Smooth muscle cell (in vitro differentiated cells): ENCODE data around the gene ZNF358. TPM values are rescaled to one million over a fixed set of nuclear protein-coding genes. Genes with fewer than 3 reads are reported as not detected.

Source experiments
- DNase-seq: peaks from one replicate; lab custom pipeline; 2025; ENCODE audit not compliant: unreplicated experiment; lab: John Stamatoyannopoulos, UW
- H2AFZ ChIP-seq: fragments of 200-600 bp; sonication (generic); 2 replicates; pipeline ENCODE4 v1.6.0; 2016; ENCODE audit warnings: antibody characterized with exemption, low read depth, mild to moderate bottlenecking
- H3F3A ChIP-seq: fragments of 200-600 bp; sonication (generic); 2 replicates; pipeline ENCODE4 v1.6.0; 2017; ENCODE audit warnings: antibody characterized with exemption, low read depth
- H3K27ac ChIP-seq: fragments of 200-600 bp; sonication (generic); 2 replicates; pipeline ENCODE4 v1.5.1; 2016; ENCODE audit warnings: low read depth, mild to moderate bottlenecking
- H3K27me3 ChIP-seq: fragments of 200-600 bp; sonication (generic); 2 replicates; pipeline ENCODE4 v1.6.1; 2016; ENCODE audit warnings: low read depth, mild to moderate bottlenecking
- H3K36me3 ChIP-seq: fragments of 200-600 bp; sonication (generic); 2 replicates; pipeline ENCODE4 v1.5.1; 2016; ENCODE audit warnings: low read depth
- H3K4me1 ChIP-seq: fragments of 200-600 bp; sonication (generic); 2 replicates; pipeline ENCODE4 v1.5.1; 2016; ENCODE audit warnings: low read depth
- H3K4me2 ChIP-seq: fragments of 200-600 bp; sonication (generic); 2 replicates; pipeline ENCODE4 v1.6.0; 2016; ENCODE audit warnings: mild to moderate bottlenecking
- H3K4me3 ChIP-seq: fragments of 200-600 bp; sonication (generic); 2 replicates; pipeline ENCODE4 v1.5.1; 2016; ENCODE audit warnings: mild to moderate bottlenecking
- H3K79me2 ChIP-seq: fragments of 200-600 bp; sonication (generic); 2 replicates; pipeline ENCODE4 v1.6.0; 2016; ENCODE audit warnings: low read depth, mild to moderate bottlenecking
- H3K9ac ChIP-seq: fragments of 200-600 bp; sonication (generic); 2 replicates; pipeline ENCODE4 v1.6.0; 2016; ENCODE audit warnings: low read depth
- H3K9me3 ChIP-seq: fragments of 200-600 bp; sonication (generic); replicated peaks from 2 replicates; pipeline ENCODE4 v1.5.1; 2016; ENCODE audit warnings: low read depth
- H4K20me1 ChIP-seq: fragments of 200-600 bp; sonication (generic); 2 replicates; pipeline ENCODE4 v1.6.0; 2016; ENCODE audit warnings: low read depth
- CTCF ChIP-seq: fragments of 200-600 bp; sonication (generic); IDR thresholded peaks from 2 replicates; pipeline ENCODE4 v1.5.1; 2017; ENCODE audit warnings: borderline replicate concordance, mild to moderate bottlenecking, antibody characterized with exemption; ENCODE audit not compliant: insufficient read depth, poor library complexity, severe bottlenecking
- WGBS: methylation state at CpG from one replicate; pipeline ENCODE4 v1.1.7; 2016; ENCODE audit warnings: low lambda C conversion rate; 5-methylcytosine and 5-hydroxymethylcytosine counted together
- polyA plus RNA-seq: library from polyadenylated mRNA; unstranded; fragments of >200 nt; fragmentation: Nextera tagmentation; extraction: Ambion mirVana; gene quantifications from 2 replicates; pipeline ENCODE4 v1.2.1, GENCODE V29; 2016
- total RNA-seq: library from RNA; depleted of rRNA; stranded (reverse); fragments of >200 nt; gene quantifications from 2 replicates; pipeline ENCODE4 v1.2.3, GENCODE V29; 2014

ZNF358 gene
- total and polyA plus RNA-seq, 2 experiments from 2014 or later = 40.8 to 67.2 TPM

- no peak for DNase-seq
- WGBS = 91% methylated on average over 23 of the region's 26 CpGs
- no peaks in the 10 kb centered on the region for H4K20me1 ChIP-seq
- H2AFZ ChIP-seq = no peak overlapping the region
- H3K36me3 ChIP-seq = no peaks in the 10 kb centered on the region
- no peak for TF ChIP-seq CTCF
- H3K79me2 ChIP-seq = no peaks in the 10 kb centered on the region
- H3F3A ChIP-seq = no peaks in the 10 kb centered on the region
- H3K9ac ChIP-seq = no peak overlapping the region
- no peaks in the 10 kb centered on the region for H3K9me3 ChIP-seq
- H3K4me2 ChIP-seq = no peak overlapping the region
- H3K27ac ChIP-seq = no peak overlapping the region
- H3K4me3 ChIP-seq = no peak overlapping the region
- H3K27me3 ChIP-seq = no peaks in the 10 kb centered on the region
- H3K4me1 ChIP-seq = peaks cover 5% of the 10 kb centered on the region
Measured at GRCh38 chr19:7478173-7478842, 37.6 kb upstream of the ZNF358 start.

DNA sequence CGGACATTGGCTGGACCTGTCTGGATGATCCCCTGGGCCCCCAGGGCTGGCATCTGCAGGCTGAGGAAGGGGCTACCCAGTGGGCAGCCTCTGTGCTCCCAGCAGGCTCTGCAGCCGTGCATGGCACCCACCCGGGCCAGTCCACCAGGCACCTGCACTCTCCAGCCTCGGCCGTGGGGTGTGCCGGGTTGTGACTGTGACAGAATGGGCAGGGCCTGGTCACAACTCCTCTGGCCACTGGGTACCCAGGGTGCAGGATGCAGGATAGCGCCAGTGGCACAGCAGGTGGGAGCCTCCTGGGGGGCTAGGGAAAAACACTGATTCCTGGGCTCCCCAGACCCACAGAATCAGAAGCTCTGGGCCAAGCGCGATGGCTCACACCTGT lies 37.1 kb upstream of the ZNF358 start:
- no peak for DNase-seq
- Histone ChIP-seq H3F3A (no peaks in the 10 kb centered on the region), H2AFZ (no peak overlapping the region), H3K79me2 (no peaks in the 10 kb centered on the region), H3K27me3 (no peaks in the 10 kb centered on the region), H4K20me1 (no peaks in the 10 kb centered on the region), H3K4me3 (no peak overlapping the region), H3K4me2 (no peak overlapping the region), H3K9ac (no peak overlapping the region), H3K9me3 (no peaks in the 10 kb centered on the region), H3K27ac (peak overlapping the region; percentile 66), H3K4me1 (peaks cover 5% of the 10 kb centered on the region), H3K36me3 (no peaks in the 10 kb centered on the region)
- WGBS = 96% methylated on average over 9 of the region's 9 CpGs
- TF ChIP-seq CTCF = no peak

DNA sequence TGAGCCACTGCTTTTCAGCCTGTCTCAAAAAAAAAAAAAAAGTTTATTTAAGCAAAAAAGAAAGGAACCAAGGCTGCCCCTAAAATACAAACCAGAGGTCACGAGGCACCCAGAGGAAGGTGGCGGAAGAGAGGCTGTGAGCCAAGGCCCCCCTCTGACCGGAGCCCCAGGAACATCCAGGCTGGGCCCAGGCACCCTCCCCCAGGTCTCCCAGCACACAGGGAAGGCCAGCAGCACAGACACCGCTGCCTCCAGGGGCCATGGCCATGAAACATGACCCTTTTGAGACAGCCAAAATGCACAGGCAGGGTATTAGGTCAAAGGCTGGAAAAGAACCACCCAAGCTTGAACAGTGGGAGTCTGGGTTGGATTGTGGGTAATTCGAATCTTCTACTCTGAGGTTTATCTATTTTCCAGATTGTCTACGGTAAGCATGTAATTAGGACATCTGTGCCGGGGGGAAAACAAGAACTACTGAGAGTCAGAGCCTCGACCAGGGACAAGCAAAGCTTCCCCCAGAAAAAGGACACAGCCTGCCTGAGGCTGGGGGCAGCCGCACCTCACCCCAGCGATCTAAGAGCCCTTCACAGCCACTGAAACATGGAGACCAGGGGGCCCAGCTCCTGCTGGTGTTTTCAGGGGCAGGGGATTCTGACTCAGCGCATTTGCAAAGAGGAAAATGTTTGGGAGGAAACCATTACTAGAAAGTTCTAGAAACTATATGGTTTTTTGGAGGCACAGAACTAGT lies 35.5 kb upstream of the ZNF358 start:
- H3F3A ChIP-seq = no peaks in the 10 kb centered on the region
- H3K27me3 ChIP-seq = no peaks in the 10 kb centered on the region
- 61% methylated on average over 11 of the region's 11 CpGs for WGBS
- no peak overlapping the region for H3K9ac ChIP-seq
- H3K27ac ChIP-seq = peak overlapping the region; percentile 77
- no peak overlapping the region for H3K4me3 ChIP-seq
- DNase-seq = no peak
- peaks cover 5% of the 10 kb centered on the region for H3K4me1 ChIP-seq
- H2AFZ ChIP-seq = no peak overlapping the region
- H3K9me3 ChIP-seq = no peaks in the 10 kb centered on the region
- no peaks in the 10 kb centered on the region for H3K36me3 ChIP-seq
- peak overlapping the region; percentile 27 for H3K4me2 ChIP-seq
- H4K20me1 ChIP-seq = no peaks in the 10 kb centered on the region
- H3K79me2 ChIP-seq = no peaks in the 10 kb centered on the region
- TF ChIP-seq CTCF = no peak

- H3F3A ChIP-seq = no peaks in the 10 kb centered on the region
- H3K27me3 ChIP-seq = no peaks in the 10 kb centered on the region
- H3K36me3 ChIP-seq = no peaks in the 10 kb centered on the region
- H3K79me2 ChIP-seq = no peaks in the 10 kb centered on the region
- H2AFZ ChIP-seq = no peak overlapping the region
- H3K9ac ChIP-seq = no peak overlapping the region
- WGBS = 86% methylated on average over 7 of the region's 7 CpGs
- H3K4me3 ChIP-seq = no peak overlapping the region
- peaks cover 5% of the 10 kb centered on the region for H3K4me1 ChIP-seq
- no peaks in the 10 kb centered on the region for H3K9me3 ChIP-seq
- no peak overlapping the region for H3K4me2 ChIP-seq
- TF ChIP-seq CTCF = no peak
- no peaks in the 10 kb centered on the region for H4K20me1 ChIP-seq
- H3K27ac ChIP-seq = peak overlapping the region; percentile 77
- DNase-seq = no peak
Measured at GRCh38 chr19:7480970-7481255, 35.0 kb upstream of the ZNF358 start.
